GM21619 (cell line): ENCODE data around the gene GLYATL1B.
"Not testable (repeated sequence)": the region's sequence is repeated elsewhere in the genome, so short reads cannot be mapped to it uniquely, and the experiment has no call there.

Source experiments
- ATAC-seq: cut with Tn5 transposase; IDR thresholded peaks from one replicate; pipeline ENCODE4 v1.9.1; 2021; ENCODE audit not compliant: unreplicated experiment

The GLYATL1B gene

GRCh38 chr11:59086007-59086406, at the start of gene GLYATL1B:
Gene GLYATL1B (plus strand): TSS chr11:59086307. CDS start chr11:59086307, 0 bp downstream.
- ATAC-seq, result not testable (repeated sequence)

- ATAC-seq, result not testable (repeated sequence)
Measured at GRCh38 chr11:59036542-59036941, 49.6 kb upstream of the GLYATL1B start.

- not testable (repeated sequence) for ATAC-seq
Measured at GRCh38 chr11:59037434-59037833, 48.7 kb upstream of the GLYATL1B start.

- ATAC-seq, result no peak
Measured at GRCh38 chr11:59040607-59041006, 45.5 kb upstream of the GLYATL1B start.

- peak; percentile 58 for ATAC-seq
Measured at GRCh38 chr11:59051383-59051782, 34.7 kb upstream of the GLYATL1B start.

- ATAC-seq, result not testable (repeated sequence)
Measured at GRCh38 chr11:59052355-59052754, 33.8 kb upstream of the GLYATL1B start.

GRCh38 chr11:59053387-59053786, 32.7 kb upstream of the GLYATL1B start:
- ATAC-seq, result peak; percentile 66

- peak; percentile 91 for ATAC-seq
Measured at GRCh38 chr11:59058120-59059033, 27.7 kb upstream of the GLYATL1B start.

- not testable (repeated sequence) for ATAC-seq
Measured at GRCh38 chr11:59060096-59060495, 26.0 kb upstream of the GLYATL1B start.

GRCh38 chr11:59062602-59063529, 23.2 kb upstream of the GLYATL1B start:
- no peak for ATAC-seq

- not testable (repeated sequence) for ATAC-seq
Measured at GRCh38 chr11:59063996-59064727, 21.9 kb upstream of the GLYATL1B start.

- no peak for ATAC-seq
Measured at GRCh38 chr11:59069087-59069486, 17.0 kb upstream of the GLYATL1B start.

- ATAC-seq, result peak; percentile 75
Measured at GRCh38 chr11:59076876-59077571, 9.1 kb upstream of the GLYATL1B start.

- no peak for ATAC-seq
Measured at GRCh38 chr11:59078435-59078834, 7.7 kb upstream of the GLYATL1B start.

- no peak for ATAC-seq
Measured at GRCh38 chr11:59079086-59079485, 7.0 kb upstream of the GLYATL1B start.

- not testable (repeated sequence) for ATAC-seq
Measured at GRCh38 chr11:59080421-59080820, 5.7 kb upstream of the GLYATL1B start.

- ATAC-seq, result not testable (repeated sequence)
Measured at GRCh38 chr11:59081430-59082020, 4.6 kb upstream of the GLYATL1B start.

- ATAC-seq, result no peak
Measured at GRCh38 chr11:59088162-59088561, 2.1 kb downstream of the GLYATL1B start.

GRCh38 chr11:59093576-59093975, 7.5 kb downstream of the GLYATL1B start:
- ATAC-seq, result not testable (repeated sequence)

GRCh38 chr11:59095225-59095624, 9.1 kb downstream of the GLYATL1B start:
- ATAC-seq, result peak; percentile 72
